Measurements from ENCODE around the gene PPIE. TPM values are rescaled to one million over a fixed set of nuclear protein-coding genes. Genes with fewer than 3 reads are reported as not detected.
"Not testable (repeated sequence)": the region's sequence is repeated elsewhere in the genome, so short reads cannot be mapped to it uniquely, and the experiment has no call there.

The PPIE gene
- total and polyA plus RNA-seq, 7 donors = 23.5 to 53.2 (median 34.3) TPM

GRCh38 chr1:39779137-39779536 is 40.5 kb downstream of the PPIE start:
- no peaks in the 10 kb centered on the region for H3K9me3 ChIP-seq
- no peak overlapping the region for H3K27ac ChIP-seq
- no peak overlapping the region for H3K4me3 ChIP-seq
- no peaks in the 10 kb centered on the region for H3K4me1 ChIP-seq
- TF ChIP-seq CTCF (IDR thresholded peaks at IDR 0.05) = no peak
- no peaks in the 10 kb centered on the region for H3K36me3 ChIP-seq (ENCODE audit: insufficient read depth in 1 of 2, low read depth in 1 of 2)
- DNase-seq (no peak), ATAC-seq (peak in 1 of 4 donors; percentile 25)
- 83 to 91% (median 86%) methylated on average over 5 to 7 of the region's 7 CpGs for WGBS, 3 donors
- intact Hi-C loops (cut with DNase I) = no loop called here
- peaks cover 0 to 3% (median 0%) of the 10 kb centered on the region in 3 donors for H3K27me3 ChIP-seq (ENCODE audit: insufficient read depth in 3 of 3, low read length in 2 of 3)

DNA sequence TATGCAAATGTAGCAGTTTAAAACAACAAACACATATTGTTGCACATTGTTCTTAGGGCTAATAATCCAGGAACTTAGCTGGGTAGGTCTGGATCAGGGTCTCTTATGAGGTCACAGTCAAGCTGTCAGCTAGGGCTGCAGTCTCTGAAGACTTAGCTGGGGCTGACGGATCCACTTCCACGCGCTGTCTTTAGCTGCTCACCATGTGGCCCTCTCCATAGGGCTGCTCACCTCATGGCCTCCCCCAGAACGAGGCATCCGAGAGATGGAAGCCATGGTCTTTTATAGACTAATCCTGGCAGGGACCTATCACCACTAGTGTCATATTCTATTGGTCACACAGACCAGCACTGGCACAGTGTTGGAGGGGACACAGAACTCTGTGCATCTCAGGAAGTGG is 41.1 kb downstream of the PPIE start:
- intact Hi-C loops (cut with DNase I) = no loop called here
- Histone ChIP-seq H3K27me3 (ENCODE audit: insufficient read depth in 3 of 3, low read length in 2 of 3) (peaks cover 0 to 3% (median 0%) of the 10 kb centered on the region in 3 donors), H3K4me3 (no peak overlapping the region), H3K27ac (no peak overlapping the region), H3K4me1 (no peaks in the 10 kb centered on the region), H3K9me3 (no peaks in the 10 kb centered on the region), H3K36me3 (ENCODE audit: insufficient read depth in 1 of 2, low read depth in 1 of 2) (no peaks in the 10 kb centered on the region)
- no peak for DNase-seq
- ATAC-seq = no peak
- 81 to 86% (median 84%) methylated on average over 5 of the region's 5 CpGs for WGBS, 3 donors
- TF ChIP-seq CTCF (IDR thresholded peaks at IDR 0.05) = no peak

- no peak for TF ChIP-seq CTCF (IDR thresholded peaks at IDR 0.05)
- Histone ChIP-seq H3K36me3 (ENCODE audit: insufficient read depth in 1 of 2, low read depth in 1 of 2) (no peaks in the 10 kb centered on the region), H3K27me3 (ENCODE audit: insufficient read depth in 3 of 3, low read length in 2 of 3) (peaks cover 0 to 3% (median 0%) of the 10 kb centered on the region in 3 donors), H3K9me3 (no peaks in the 10 kb centered on the region), H3K4me3 (no peak overlapping the region), H3K27ac (no peak overlapping the region), H3K4me1 (no peaks in the 10 kb centered on the region)
- DNase-seq (no peak), ATAC-seq (no peak)
- 89 to 98% (median 89%) methylated on average over 2 of the region's 2 CpGs for WGBS, 3 donors
- intact Hi-C loops (cut with DNase I) = no loop called here
Measured at GRCh38 chr1:39781349-39781715, 42.6 kb downstream of the PPIE start.

GRCh38 chr1:39782103-39782502 is 43.4 kb downstream of the PPIE start:
- Histone ChIP-seq H3K4me3 (no peak overlapping the region), H3K9me3 (no peaks in the 10 kb centered on the region), H3K27ac (no peak overlapping the region), H3K4me1 (no peaks in the 10 kb centered on the region), H3K36me3 (ENCODE audit: insufficient read depth in 1 of 2, low read depth in 1 of 2) (no peaks in the 10 kb centered on the region), H3K27me3 (ENCODE audit: insufficient read depth in 3 of 3, low read length in 2 of 3) (peaks cover 0 to 6% (median 3%) of the 10 kb centered on the region in 3 donors)
- no peak for TF ChIP-seq CTCF (IDR thresholded peaks at IDR 0.05)
- intact Hi-C loops (cut with DNase I) = no loop called here
- no peak for ATAC-seq
- no peak for DNase-seq
- whole genome bisulfite sequencing, 3 donors = 80 to 88% (median 85%) methylated on average over 6 of the region's 6 CpGs

DNA sequence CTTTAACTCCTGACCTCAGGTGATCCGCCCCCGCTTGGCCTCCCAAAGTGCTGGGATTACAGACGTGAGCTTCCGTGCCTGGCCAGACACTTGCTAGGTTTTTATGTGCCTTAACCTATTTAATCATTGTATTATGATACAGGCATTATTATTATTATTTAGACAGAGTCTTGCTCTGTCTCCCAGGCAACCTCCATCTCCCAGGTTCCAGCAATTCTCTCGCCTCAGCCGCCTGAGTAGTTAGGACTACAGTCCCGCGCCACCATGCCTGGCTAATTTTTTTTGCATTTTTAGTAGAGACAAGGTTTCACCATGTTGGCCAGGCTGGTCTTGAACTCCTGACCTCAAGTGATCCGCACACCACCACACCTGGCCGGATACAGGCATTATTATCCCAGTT is 44.0 kb downstream of the PPIE start:
- ATAC-seq; H3K27ac ChIP-seq; H3K9me3 ChIP-seq; H3K4me1 ChIP-seq; H3K4me3 ChIP-seq; DNase-seq; intact Hi-C loops (cut with DNase I); H3K36me3 ChIP-seq (ENCODE audit: insufficient read depth in 1 of 2, low read depth in 1 of 2): not testable (repeated sequence)
- 89 to 93% (median 92%) methylated on average over 10 of the region's 10 CpGs for WGBS, 3 donors
- H3K27me3 ChIP-seq (ENCODE audit: insufficient read depth in 3 of 3, low read length in 2 of 3) = peaks cover 0 to 12% (median 3%) of the 10 kb centered on the region in 3 donors

- WGBS, 3 donors = 74 to 88% (median 82%) methylated on average over 8 to 9 of the region's 12 CpGs
- H3K4me1 ChIP-seq; H3K36me3 ChIP-seq (ENCODE audit: insufficient read depth in 1 of 2, low read depth in 1 of 2); H3K27ac ChIP-seq; H3K4me3 ChIP-seq; intact Hi-C loops (cut with DNase I); ATAC-seq; H3K9me3 ChIP-seq; DNase-seq: not testable (repeated sequence)
- peaks cover 0 to 29% (median 4%) of the 10 kb centered on the region in 3 donors for H3K27me3 ChIP-seq (ENCODE audit: insufficient read depth in 3 of 3, low read length in 2 of 3)
Measured at GRCh38 chr1:39786303-39787107, 47.8 kb downstream of the PPIE start.

GRCh38 chr1:39787108-39787375 is 48.4 kb downstream of the PPIE start:
- intact Hi-C loops (cut with DNase I); H3K4me1 ChIP-seq; H3K36me3 ChIP-seq (ENCODE audit: insufficient read depth in 1 of 2, low read depth in 1 of 2); H3K27ac ChIP-seq; DNase-seq; ATAC-seq; H3K4me3 ChIP-seq; H3K9me3 ChIP-seq: not testable (repeated sequence)
- 94 to 95% (median 95%) methylated on average over 3 to 5 of the region's 5 CpGs for WGBS, 3 donors
- peaks cover 0 to 29% (median 4%) of the 10 kb centered on the region in 3 donors for H3K27me3 ChIP-seq (ENCODE audit: insufficient read depth in 3 of 3, low read length in 2 of 3)

Measured in psoas muscle (tissue), 8 donors.